DMS 273 treated with DMSO at 0.1 percent for 48 hours (cell line): ENCODE results near the gene C9orf152.
"Not testable (repeated sequence)": the region's sequence is repeated elsewhere in the genome, so short reads cannot be mapped to it uniquely, and the experiment has no call there.

Source experiments
- DNase-seq: peaks from one replicate; lab custom pipeline; 2025; lab: John Stamatoyannopoulos, UW

Gene C9orf152

DNA sequence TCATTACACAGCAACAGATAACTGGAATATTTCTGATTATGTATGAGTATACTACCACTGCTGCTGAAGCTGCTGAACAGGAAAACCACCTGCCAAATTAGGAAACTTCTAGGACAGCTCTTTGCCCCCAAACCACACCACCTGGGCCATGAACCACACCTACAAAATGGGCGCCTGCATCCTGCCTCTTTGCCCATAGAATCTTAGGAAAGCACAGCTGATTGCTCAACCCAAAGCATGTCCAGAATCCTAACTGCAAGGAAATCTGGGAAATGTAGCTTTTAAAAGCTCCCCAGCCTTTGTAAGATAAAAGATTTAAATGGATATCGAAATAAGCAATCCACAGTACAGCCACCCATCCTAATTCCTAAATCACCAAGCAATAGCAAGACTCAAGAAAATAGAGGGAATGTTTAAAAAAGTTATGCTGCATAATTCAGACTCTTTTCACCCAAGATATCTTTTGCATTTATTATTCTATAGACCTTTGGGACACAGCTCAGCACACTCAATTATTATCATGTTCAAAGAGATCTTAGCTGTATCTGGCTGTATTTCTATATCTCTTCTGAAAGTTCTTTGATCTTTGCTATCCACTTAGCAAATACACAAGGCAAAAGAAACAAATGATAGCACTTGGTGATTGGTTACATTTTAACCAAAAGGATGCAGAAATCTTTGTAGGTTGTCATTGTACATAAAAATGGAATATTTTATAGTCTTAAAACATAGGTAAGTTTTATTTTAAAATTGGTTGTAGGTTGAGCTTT, 6.8 kb upstream of the C9orf152 start:
- DNase-seq: no peak

DNA sequence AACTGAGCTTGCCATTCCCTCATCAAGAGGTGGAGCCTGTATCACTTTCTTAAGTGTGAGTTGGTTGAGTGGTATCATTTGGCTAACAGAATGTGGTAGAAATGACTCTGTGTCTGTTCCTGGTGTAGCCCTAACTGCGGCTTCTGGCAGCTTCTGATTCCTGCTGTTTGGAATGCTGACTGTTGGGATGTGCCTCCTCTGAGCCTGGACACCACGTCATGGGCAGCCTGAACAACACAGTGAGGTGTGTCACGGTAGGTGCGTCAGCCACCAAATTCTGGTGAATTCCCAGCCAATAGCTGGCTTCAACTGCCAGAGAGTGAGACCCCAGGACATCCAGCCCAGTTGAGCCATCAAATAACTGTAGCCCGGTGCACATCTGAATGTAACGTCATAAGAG, 6.1 kb upstream of the C9orf152 start:
- DNase-seq: no peak

DNA sequence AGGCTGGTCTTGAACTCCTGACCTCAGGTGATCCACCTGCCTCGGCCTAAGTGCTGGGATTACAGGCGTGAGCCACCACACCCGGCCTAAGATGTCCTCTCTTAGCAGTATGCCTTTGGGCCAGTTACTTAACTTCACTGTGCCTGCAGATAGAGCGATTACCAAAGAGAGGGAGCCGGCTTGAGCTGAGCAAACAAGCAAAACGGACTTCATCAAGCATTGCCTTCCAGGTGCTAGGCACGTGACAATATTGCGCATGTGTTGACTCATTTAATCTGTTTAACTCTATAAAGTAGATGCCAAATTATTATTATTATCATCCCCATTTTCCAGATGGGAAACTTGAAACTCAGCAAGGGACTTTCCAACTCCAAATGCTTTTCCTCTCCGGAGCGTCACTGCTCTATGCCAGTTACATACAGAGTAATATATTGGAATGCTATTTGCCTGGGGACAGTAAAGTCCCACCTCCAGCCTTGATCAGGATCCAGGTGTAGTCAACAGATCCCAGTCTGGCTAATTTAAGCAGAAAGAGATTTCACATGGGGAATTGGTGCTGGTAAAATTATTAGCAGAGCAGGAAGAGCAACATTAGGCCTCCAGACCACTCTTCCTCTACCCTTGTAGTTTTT, 5.6 kb upstream of the C9orf152 start:
- no peak for DNase-seq

DNA sequence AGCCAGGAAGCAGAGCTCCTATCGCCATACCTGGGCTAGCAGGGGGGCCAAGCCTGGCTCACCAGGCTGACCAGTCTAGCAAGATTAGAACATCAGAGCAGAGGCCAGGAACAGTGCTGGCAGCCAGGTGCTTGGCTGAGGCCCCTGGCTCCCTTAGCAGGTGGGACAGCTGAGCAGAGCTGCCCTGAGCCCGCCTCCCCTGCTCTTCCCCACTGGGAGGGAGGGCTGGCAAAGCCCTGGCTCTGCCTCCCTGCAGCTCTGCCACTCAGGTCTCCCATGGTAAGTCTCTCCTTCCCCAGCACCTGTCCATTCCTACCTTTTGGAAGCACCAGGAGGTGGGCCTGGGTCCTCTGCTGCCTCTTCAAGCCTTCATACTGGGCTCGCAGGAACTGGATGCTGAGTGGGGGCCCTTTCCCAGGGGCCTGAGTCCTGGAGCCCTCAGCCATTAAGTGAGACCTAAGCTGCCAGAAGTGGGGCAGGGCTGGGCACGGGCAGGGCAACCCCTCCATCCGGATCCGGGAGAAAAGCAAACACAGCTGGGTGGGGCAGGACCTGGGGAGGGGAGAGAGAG, 803 bp downstream of the C9orf152 start:
- DNase-seq: no peak

DNA sequence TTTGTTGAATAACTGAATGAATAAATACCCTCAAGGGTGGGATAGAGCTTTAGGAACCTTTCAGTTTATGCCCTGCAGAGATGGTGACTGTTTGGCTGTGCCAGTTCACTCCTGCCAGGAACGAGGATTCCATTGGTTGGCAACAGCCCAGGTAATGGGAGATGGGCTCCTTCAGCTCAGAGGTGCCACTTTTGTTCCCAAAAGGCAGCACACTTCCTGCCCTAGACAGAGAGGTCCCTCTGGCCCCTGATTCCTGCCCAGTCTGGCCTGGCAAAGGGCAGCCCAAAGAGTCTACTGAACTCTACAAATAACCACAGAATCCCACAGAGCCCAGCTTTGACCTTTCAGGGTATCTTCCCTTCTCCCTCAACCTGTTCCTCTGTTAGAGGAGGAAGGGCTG, 1.6 kb downstream of the C9orf152 start:
- no peak for DNase-seq

DNA sequence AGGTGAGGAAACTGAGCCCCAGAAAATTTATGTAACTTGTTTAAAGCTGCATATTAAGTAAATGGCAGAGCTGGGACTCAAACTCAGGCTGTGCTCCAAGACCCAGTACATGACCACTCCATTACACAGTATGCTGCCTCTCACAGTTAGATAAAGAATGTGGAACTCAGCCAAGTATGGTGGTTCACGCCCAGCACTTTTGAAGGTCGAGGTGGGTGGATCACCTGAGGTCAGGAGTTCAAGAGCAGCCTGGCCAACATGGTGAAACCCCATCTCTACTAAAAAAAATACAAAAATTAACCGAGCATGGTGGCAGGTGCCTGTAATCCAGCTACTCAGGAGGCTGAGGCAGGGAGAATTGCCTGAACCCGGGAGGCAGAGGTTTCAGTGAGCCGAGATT, 2.3 kb downstream of the C9orf152 start:
- DNase-seq: not testable (repeated sequence)

DNA sequence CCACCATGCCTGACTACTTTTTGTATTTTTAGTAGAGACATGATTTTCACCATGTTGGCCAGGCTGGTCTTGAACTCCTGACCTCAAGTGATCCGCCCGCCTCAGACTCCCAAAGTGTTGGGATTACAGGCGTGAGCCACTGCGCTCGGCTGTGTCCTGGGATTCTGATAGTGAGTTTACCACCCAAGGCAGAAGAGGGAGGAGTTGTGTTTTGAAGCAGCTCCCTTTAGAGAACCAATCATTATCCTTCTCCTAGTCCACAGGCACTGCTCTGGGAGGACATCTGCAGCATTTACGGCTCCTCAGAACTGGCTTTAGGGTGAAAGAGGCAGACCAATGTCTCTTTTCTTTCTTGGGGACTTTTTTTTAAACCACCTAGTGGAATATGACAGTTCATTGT, 5.7 kb downstream of the C9orf152 start:
- DNase-seq: no peak

DNA sequence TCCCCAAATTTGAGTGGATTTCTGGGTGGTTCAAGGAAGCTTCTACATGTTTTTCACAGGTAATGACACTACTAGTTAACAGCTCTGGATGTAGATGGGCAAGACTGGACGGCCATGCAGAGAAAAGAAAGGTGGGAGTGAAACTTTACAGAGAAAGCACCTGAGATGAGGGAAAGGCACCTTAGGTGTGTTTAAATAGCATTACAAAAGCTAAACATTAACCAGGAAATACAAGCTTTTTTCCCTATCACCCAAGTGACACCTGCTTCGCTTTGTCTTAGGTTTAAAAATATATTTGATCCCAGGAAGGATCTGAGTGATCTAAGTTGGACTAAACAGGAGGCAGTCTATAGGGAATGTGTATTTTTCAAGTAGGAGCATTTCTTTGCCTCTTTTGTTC, 8.3 kb downstream of the C9orf152 start:
- no peak for DNase-seq

DNA sequence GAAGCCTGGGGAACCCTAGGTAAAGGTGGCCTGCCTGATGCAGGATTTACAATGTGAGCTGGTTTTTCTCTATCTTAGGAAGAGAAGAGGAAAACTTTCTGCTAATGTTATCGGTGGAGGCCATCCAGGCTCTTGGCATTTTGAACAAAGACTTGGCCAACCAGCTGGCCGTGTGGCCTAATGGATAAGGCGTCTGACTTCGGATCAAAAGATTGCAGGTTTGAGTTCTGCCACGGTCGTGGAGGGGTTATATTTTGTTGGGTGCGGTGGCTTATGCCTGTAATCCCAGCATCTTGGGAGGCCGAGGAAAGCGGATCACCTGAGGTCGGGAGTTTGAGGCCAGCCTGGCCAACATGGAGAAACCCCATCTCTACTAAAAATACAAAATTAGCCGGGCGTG, 9.6 kb downstream of the C9orf152 start:
- DNase-seq: no peak

DNA sequence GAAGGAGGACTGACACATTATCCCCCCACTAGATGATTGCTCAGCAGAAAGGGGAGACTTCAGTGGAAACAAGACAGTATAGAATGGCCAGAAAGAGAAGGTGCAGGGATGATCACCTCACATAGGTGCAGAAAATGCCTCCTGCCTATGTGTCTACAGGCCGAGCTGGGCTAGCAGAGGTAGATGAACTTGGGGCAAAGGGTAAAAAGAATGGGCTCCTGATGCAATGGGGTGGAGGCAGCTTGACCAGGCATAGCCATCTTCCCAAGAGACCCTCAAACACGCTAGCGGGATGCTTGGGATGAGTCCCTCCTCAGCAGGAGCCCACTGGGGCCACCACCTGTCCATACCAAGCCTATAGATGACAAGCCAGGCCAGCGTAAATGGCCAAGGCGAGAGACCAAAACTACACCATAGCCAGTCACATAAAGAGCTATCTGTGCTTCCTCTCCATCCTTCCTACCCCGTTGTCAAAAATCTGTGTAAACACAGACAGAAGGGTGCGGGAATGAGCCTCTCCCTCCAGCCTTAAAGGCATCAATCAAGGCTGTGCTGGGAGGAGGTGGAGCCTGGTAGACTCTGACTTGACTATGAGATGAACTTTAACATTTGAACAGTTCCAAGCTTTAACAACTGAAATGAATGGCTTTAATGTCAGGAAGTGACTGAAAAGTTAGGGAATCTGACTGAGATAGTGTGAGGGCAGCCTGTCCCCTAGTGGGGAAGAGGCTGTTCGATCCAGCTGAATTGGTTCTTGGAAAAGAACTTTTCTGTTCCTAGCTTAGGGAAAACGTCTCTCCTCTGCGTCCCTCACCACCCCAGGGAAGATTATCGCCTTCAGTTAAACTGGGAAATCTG, 10.4 kb downstream of the C9orf152 start:
- DNase-seq: no peak

DNA sequence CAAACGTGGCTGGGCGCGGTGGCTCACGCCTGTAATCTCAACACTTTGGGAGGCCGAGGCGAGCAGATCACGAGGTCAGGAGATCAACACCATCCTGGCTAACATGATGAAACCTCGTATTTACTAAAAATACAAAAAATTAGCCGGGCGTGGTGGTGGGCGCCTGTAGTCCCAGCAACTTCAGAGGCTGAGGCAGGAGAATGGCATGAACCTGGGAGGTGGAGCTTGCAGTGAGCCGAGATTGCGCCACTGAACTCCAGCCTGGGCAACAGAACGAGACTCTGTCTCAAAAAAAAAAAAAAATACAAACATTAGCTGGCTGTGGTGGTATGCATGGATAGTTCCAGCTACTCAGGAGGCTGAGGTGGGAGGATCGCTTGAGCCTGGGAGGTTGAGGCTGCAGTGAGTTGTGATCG, 11.9 kb downstream of the C9orf152 start:
- DNase-seq: not testable (repeated sequence)

DNA sequence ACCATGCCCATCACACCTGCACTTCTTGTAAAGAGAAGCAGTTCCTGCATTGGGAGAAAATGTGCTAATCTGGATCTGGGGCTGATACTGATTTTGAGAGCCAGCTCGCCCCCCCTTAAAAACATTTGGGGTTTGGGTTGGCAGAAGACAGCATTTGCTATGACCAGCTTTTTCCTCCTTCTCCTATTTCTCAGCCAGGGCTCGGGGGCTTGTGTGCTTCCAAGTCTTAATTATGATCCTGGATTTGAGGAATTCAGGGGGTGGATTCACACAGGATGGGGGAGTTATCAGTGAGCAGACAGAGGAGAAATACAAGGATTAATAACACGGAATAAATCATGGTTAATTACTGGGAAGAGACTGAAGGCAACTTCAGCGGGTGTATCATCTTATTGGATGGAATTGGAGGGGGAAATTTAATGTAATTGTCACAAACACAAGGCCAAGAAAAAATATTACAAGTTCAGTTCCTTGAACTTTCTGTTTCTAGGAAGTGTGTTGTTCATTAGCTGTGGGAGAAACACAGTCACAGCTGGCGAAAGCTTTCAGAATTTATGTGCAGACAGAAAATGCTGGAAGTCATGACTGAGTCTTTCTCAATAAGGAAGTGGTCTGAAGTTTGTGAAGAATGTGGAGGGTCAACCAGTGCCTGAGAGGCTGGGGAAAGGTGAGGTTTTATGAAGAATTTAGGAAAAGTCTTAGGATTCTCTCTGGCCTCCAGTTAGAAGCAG, 15.3 kb downstream of the C9orf152 start:
- DNase-seq: no peak

DNA sequence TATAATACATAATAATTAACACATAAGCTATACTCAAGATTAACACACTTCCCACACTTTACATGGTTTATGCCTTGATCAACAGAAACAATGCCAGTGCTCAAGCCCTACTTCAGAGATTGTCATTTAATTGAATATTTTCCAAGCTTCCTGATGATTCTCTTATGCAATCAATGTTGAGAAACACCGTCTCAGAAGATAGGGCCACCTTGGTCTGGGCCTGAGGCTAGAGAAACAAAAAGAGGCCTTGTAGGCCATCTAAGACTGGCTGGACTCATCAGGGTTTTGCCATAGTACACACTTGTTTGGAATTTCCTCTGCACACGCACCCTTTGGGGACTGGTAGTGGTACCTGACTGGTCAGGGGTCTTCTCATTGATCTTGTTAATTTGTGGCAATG, 16.3 kb downstream of the C9orf152 start:
- no peak for DNase-seq

DNA sequence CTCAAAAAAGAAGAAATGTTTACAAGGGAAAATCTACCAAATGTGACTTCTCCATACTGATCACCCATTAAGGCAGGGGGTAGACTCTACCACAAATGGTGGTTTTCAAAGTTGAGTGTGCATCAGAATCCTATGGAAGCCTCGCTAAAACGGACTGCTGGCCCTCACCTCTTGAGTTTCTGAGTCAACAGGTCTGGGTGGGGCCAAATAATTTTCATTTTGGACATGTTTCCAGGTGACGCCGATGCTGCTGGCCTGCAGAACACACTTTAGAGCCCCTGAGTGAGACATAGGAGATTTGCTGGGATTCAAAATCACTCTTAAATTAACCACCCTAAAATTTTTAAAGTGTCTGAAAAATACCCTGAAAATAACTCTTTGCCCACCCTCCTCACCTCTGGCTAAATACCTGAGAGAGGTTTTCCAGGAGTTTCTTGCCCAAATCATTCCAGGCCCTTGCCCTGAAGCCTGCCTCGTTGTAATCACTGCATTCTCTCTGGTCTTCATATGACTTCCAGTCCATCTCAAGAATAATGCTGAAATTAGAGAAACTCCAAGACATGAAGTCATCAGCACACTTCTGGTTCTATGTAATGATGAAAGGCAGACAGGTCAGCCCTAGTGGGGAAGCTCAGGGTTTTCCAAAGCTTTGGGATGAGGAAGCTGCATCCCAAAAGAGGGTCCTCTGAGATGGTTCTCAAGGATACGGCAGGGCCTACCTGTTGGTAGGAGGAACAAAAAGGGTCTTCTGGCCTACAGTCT, 18.2 kb downstream of the C9orf152 start:
- no peak for DNase-seq

DNA sequence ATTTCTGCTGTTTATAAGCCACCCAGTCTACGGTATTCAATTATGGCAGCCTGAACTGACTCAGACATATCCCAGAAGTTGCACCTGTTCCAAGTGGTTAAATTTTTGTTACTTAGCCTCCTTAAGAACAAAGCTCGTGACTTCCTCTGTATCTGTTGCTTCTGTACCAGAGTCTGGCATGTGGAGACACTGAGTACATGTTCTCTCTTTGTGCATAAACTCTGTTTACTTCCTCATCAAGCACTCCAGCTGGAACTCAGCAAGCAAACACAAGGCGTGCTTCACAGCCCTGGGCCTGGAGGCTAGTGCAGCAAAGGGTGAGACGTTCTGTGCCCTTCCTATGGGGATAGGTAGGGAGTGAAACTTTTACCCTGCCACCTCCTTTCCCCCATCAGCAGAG, 19.0 kb downstream of the C9orf152 start:
- DNase-seq: no peak

DNA sequence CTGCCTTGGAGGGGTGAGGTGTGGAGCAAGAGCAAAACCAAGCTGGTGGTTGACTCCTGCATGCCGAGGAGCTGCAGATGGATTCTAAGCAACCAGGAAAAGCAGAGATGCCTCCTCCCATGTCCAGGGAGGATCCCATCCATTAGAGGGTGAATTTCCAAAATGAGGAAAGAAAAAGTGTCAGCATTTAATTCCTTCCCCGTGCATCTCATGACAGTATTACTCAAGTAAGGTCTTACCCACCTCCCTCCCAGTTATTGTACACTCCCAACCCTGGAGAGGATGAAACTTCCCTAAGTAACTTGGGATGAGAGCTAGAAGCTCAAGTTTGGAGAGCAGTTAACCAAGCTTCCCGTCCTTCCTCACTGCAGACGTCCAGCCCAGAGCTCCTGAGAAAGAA, 19.9 kb downstream of the C9orf152 start:
- no peak for DNase-seq

DNA sequence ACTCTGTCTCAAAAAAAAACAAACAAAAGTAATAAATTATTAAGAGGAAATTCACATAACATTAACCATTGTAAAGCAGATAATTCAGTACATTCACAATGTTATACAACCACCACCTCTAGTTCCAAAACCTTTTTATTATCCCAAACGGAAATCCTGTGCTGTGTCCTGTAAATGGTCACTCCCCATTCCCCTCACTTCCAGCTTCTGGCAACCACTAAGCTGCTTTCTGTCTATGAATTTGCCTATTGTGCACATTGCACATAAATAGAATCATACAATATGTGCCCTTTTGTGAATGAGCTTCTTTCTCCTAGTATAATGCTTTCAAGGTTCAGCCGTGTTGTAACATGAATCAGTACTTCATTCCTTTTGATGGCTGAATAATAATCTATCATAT, 20.8 kb downstream of the C9orf152 start:
- no peak for DNase-seq

DNA sequence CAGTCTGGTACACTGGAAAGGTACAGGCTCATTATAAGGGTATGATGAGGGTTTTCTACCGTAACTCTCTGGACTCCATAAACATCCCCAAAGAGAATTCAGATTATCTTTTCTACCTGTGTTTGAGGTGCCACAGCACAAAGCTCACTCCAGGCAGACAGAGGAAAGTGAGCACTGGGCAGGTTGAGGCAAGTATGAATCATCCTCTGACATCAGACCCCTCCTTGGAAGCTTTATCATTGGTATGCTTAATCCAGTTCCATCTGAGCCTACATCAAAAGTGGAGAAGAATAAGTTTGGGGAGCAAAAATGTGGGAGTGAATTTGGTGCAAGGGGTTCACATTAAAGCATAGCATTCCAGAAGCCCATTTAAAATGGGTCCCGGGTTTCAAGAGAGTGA, 21.7 kb downstream of the C9orf152 start:
- DNase-seq: no peak

DNA sequence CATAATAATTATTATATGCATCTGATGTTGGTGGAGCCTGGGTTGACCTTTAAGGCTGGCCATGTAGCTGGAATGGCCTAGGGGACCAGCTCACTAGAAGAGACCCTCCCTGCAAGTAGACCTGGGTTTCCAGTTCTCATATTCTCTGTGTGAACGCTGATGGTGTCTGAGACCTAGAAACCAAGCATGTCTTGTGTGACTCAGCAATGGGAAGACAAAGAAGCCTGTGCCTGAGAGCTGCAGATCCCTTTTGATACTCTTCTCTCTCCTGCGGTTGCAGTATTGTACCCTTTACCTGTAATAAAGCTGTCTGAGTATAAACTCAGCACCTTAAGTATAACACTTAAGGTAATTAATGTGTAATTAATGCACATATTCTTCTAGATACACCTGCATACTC, 22.2 kb downstream of the C9orf152 start:
- DNase-seq: no peak

DNA sequence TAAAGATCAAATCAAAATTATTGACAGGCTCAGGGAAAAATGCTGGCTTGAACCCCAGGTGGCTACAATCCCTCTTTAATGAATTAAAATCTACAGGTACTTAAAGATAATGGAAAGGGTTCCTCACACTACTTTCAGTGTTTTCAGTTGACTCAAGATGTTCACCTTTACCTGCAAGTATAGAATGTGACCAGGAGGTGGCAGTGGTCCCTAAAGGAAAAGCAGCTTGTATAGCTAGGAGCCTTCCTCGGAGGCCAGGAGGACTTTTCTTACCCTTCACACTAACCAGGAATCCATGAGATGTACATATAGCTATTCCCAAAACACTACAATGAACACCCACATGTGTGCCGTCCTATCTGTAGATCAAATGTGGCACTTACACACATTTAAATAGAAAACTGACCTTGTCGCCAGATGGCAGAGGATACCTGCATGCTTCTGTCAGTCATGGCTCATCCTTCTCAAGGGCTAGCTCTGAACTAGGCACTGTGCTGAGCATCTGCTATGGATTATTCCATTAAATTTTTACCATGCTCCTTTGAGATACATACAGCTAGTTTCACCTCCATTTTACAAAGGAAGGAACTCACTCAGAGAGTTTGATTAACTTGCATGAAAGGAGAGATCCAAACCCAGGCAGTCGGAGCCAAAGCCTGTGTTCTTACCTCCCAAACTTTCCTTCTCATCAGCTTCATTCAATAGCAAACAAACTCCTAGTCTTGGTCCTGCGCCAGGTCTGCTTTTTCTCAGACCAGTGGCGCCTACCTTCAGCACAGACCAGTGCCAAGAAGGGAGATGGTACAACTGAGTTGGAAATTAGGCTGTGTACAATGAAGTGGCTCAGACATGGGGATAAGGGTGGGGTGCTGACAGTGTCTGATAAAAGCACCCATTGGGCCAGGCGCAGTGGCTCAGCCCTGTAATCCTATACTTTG, 24.5 kb downstream of the C9orf152 start:
- DNase-seq: peak; percentile 26
